ENCODE results near the gene REEP6. TPM values are rescaled to one million over a fixed set of nuclear protein-coding genes. Genes with fewer than 3 reads are reported as not detected.
A peak's percentile ranks its signal among the peaks of the same experiment; 100 is the strongest.

REEP6 gene
- total and polyA plus RNA-seq, 2 donors (not counting 1 experiment from before 2014, with no cell fraction given), result 0.47 to 0.99 TPM

DNA sequence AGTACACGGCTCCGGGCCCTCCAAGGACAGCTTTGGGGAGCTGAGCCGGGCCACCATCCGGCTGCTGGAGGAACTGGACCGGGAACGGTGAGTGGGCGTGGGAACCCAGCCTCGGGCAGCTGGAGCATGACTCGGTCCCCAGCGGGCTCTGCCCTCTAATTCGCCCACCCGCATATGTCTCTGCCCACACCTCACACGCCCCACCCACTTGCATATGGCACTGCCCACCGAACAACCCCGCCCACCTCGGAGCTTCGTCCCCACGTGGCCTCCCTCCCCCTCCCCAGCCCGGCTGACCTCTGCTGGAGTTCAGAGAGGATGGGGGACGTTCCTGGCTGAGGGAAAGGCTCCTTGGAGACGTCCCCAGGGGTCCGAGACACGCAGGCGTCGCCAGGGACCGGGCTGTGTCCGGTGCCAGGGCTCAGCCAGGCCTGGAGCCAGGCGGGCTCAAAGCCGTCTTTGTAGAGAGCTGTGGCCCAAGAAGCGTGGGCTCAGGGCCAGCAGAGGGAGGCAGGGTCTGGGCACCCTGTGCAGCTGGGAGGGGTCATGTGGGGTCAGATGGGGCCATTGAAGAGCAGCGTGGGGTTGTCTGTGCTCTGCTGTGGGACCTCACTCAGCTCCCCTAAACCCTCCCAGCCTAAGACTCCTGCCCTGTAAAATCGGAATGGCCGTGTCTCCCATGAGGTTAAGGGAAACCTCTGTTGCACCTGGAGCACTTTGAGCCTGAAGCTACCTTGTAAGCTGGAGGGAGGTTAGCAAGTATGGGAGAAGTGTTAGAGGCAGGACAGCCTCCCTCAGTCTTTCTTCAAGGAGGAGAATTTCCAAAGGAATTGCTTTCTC is 37.2 kb upstream of the REEP6 start:
- no peak overlapping the region for H3K9ac ChIP-seq (ENCODE audit: insufficient read depth, low read length)
- H2AFZ ChIP-seq (ENCODE audit: low read length), result no peak overlapping the region
- peaks cover 63% of the 10 kb centered on the region for H3K27me3 ChIP-seq (ENCODE audit: control insufficient read depth, insufficient read depth, low read length)
- no peaks in the 10 kb centered on the region for H4K20me1 ChIP-seq (ENCODE audit: control insufficient read depth, extremely low read depth, insufficient read depth, low read length)
- H3K27ac ChIP-seq (ENCODE audit: insufficient read depth, low read length), result no peak overlapping the region
- TF ChIP-seq, protein P1, sequence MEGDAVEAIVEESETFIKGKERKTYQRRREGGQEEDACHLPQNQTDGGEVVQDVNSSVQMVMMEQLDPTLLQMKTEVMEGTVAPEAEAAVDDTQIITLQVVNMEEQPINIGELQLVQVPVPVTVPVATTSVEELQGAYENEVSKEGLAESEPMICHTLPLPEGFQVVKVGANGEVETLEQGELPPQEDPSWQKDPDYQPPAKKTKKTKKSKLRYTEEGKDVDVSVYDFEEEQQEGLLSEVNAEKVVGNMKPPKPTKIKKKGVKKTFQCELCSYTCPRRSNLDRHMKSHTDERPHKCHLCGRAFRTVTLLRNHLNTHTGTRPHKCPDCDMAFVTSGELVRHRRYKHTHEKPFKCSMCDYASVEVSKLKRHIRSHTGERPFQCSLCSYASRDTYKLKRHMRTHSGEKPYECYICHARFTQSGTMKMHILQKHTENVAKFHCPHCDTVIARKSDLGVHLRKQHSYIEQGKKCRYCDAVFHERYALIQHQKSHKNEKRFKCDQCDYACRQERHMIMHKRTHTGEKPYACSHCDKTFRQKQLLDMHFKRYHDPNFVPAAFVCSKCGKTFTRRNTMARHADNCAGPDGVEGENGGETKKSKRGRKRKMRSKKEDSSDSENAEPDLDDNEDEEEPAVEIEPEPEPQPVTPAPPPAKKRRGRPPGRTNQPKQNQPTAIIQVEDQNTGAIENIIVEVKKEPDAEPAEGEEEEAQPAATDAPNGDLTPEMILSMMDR (conservative IDR thresholded peaks at IDR 0.05 in 1 of 2, IDR thresholded peaks at IDR 0.05 in 1 of 2; ENCODE audit: low read depth in 1 of 2, low read length in 2 of 2), result no peak
- peak; percentile 32 for TF ChIP-seq EZH2 (IDR thresholded peaks at IDR 0.05; ENCODE audit: low read length, missing control alignments)
- peak in 1 of 2 donors; percentile 24 for DNase-seq (ENCODE audit: low read depth in 2 of 2)
- H3K4me2 ChIP-seq (ENCODE audit: extremely low read depth, insufficient read depth, low read length), result no peak overlapping the region
- peaks cover 3% of the 10 kb centered on the region for H3K4me1 ChIP-seq (ENCODE audit: control insufficient read depth, extremely low read depth, insufficient read depth, low read length)
- H3K4me3 ChIP-seq (replicated peaks in 1 of 4; ENCODE audit: control extremely low read depth in 1 of 4, insufficient read depth in 1 of 4, low read depth in 3 of 4, low read length in 4 of 4), result no peak overlapping the region
- H3K79me2 ChIP-seq (ENCODE audit: control insufficient read depth, insufficient read depth, low read length), result no peaks in the 10 kb centered on the region
- H3K36me3 ChIP-seq (ENCODE audit: control insufficient read depth, insufficient read depth, low read length), result no peaks in the 10 kb centered on the region
- no peaks in the 10 kb centered on the region for H3K9me3 ChIP-seq (ENCODE audit: control insufficient read depth, insufficient read depth, low read depth, low read length)

DNA sequence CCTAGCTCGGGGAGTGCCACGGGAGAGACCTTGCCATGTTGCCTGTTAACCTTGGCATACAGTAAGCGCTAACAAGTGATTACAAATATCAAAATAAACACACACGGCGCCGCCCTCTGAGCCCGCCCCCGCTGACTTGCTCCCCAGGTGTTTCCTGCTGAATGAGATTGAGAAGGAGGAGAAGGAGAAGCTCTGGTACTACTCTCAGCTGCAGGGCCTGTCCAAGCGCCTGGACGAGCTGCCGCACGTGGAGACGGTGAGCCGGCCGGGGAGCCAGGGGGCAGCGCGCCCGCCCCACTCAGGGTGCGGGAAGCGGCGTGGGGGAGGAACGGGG is 36.0 kb upstream of the REEP6 start:
- no peaks in the 10 kb centered on the region for H4K20me1 ChIP-seq (ENCODE audit: control insufficient read depth, extremely low read depth, insufficient read depth, low read length)
- H3K4me2 ChIP-seq (ENCODE audit: extremely low read depth, insufficient read depth, low read length), result no peak overlapping the region
- no peaks in the 10 kb centered on the region for H3K36me3 ChIP-seq (ENCODE audit: control insufficient read depth, insufficient read depth, low read length)
- H3K4me1 ChIP-seq (ENCODE audit: control insufficient read depth, extremely low read depth, insufficient read depth, low read length), result peaks cover 3% of the 10 kb centered on the region
- no peak overlapping the region for H3K4me3 ChIP-seq (replicated peaks in 1 of 4; ENCODE audit: control extremely low read depth in 1 of 4, insufficient read depth in 1 of 4, low read depth in 3 of 4, low read length in 4 of 4)
- DNase-seq (ENCODE audit: low read depth in 2 of 2), result no peak
- no peak overlapping the region for H3K9ac ChIP-seq (ENCODE audit: insufficient read depth, low read length)
- no peaks in the 10 kb centered on the region for H3K9me3 ChIP-seq (ENCODE audit: control insufficient read depth, insufficient read depth, low read depth, low read length)
- no peaks in the 10 kb centered on the region for H3K79me2 ChIP-seq (ENCODE audit: control insufficient read depth, insufficient read depth, low read length)
- TF ChIP-seq EZH2 (IDR thresholded peaks at IDR 0.05; ENCODE audit: low read length, missing control alignments), result no peak
- TF ChIP-seq, protein P1 (conservative IDR thresholded peaks at IDR 0.05 in 1 of 2, IDR thresholded peaks at IDR 0.05 in 1 of 2; ENCODE audit: low read depth in 1 of 2, low read length in 2 of 2), result no peak
- H2AFZ ChIP-seq (ENCODE audit: low read length), result no peak overlapping the region
- no peak overlapping the region for H3K27ac ChIP-seq (ENCODE audit: insufficient read depth, low read length)
- peaks cover 52% of the 10 kb centered on the region for H3K27me3 ChIP-seq (ENCODE audit: control insufficient read depth, insufficient read depth, low read length)

DNA sequence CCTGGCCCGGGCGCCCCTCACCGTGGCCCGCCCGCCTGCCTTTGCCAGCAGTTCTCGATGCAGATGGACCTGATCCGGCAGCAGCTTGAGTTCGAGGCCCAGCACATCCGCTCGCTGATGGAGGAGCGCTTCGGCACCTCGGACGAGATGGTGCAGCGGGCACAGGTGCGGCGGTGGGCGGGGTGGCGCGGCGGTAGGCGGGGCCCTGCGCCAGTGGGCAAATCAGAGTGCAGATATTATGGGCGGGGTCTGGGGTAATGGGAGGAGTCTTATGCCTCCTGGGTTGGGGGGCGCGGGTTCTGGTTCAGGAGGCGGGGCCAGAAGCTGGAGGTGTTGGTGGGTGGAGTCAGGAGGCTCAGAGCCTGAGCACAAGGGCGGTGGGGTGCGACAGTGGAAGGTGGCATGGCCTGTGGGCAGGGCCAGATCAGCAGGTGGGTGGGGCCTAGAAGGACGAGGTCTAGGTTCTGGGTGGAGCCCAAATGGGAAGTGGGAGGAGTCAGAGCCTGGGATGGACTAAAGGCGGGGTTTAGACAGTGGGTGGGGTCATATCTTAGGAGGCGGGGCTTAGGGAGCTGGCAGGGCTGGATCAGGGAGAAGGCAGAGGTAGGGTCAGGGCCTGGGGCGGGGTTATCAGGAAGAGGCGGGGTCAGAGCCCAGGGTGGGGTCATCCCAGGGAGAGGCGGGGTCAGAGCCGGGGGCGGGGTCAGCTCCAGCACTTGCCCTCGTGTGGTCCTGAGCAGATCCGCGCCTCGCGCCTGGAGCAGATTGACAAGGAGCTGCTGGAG is 35.5 kb upstream of the REEP6 start:
- Histone ChIP-seq H3K4me2 (ENCODE audit: extremely low read depth, insufficient read depth, low read length) (no peak overlapping the region), H3K36me3 (ENCODE audit: control insufficient read depth, insufficient read depth, low read length) (no peaks in the 10 kb centered on the region), H3K4me1 (ENCODE audit: control insufficient read depth, extremely low read depth, insufficient read depth, low read length) (peaks cover 3% of the 10 kb centered on the region), H3K79me2 (ENCODE audit: control insufficient read depth, insufficient read depth, low read length) (no peaks in the 10 kb centered on the region), H3K27ac (ENCODE audit: insufficient read depth, low read length) (no peak overlapping the region), H3K9me3 (ENCODE audit: control insufficient read depth, insufficient read depth, low read depth, low read length) (no peaks in the 10 kb centered on the region), H3K4me3 (replicated peaks in 1 of 4; ENCODE audit: control extremely low read depth in 1 of 4, insufficient read depth in 1 of 4, low read depth in 3 of 4, low read length in 4 of 4) (no peak overlapping the region), H3K9ac (ENCODE audit: insufficient read depth, low read length) (no peak overlapping the region), H3K27me3 (ENCODE audit: control insufficient read depth, insufficient read depth, low read length) (peaks cover 46% of the 10 kb centered on the region), H2AFZ (ENCODE audit: low read length) (no peak overlapping the region), H4K20me1 (ENCODE audit: control insufficient read depth, extremely low read depth, insufficient read depth, low read length) (no peaks in the 10 kb centered on the region)
- peak in 1 of 2 donors; percentile 55 for DNase-seq (ENCODE audit: low read depth in 2 of 2)
- TF ChIP-seq, protein P1 (conservative IDR thresholded peaks at IDR 0.05 in 1 of 2, IDR thresholded peaks at IDR 0.05 in 1 of 2; ENCODE audit: low read depth in 1 of 2, low read length in 2 of 2), result no peak
- TF ChIP-seq EZH2 (IDR thresholded peaks at IDR 0.05; ENCODE audit: low read length, missing control alignments), result no peak
